GM12878 (cell line): ENCODE data around the gene PRM1. TPM values are rescaled to one million over a fixed set of nuclear protein-coding genes. Genes with fewer than 3 reads are reported as not detected.

Experiments used
- ATAC-seq: fragments of 200-7000 bp; cut with Tn5 transposase; 3 replicates; pipeline ENCODE4 v1.9.1; 2020; ENCODE audit warnings: mild to moderate bottlenecking, moderate library complexity
- BruUV-seq: library from RNA; stranded (reverse); fragments of 400-500 nt; replicated peaks from 2 replicates; lab custom pipeline; 2021; lab: Mats Ljungman, UMichigan
- CTCF ChIA-PET: fragments of 300-600 bp; sonication (Branson Sonifier 250); formaldehyde crosslinking; extraction: SDS; loops from one replicate; lab custom pipeline; 2021; ENCODE audit warnings: inconsistent platforms; lab: Yijun Ruan, JAX
- POLR2A ChIA-PET: fragments of 350-600 bp; formaldehyde crosslinking; extraction: SDS; loops from one replicate; lab custom pipeline; 2021; ENCODE audit warnings: inconsistent platforms; lab: Charles Lee
- RAD21 ChIA-PET: fragments of 300-600 bp; sonication (Branson Sonifier 250); formaldehyde crosslinking; loops from one replicate; lab custom pipeline; 2023; ENCODE audit warnings: antibody characterized with exemption; ENCODE audit not compliant: unreplicated experiment; lab: Charles Lee
- SMC1A ChIA-PET: fragments of 300-600 bp; sonication (Branson Sonifier 250); formaldehyde crosslinking; loops from one replicate; lab custom pipeline; 2023; ENCODE audit not compliant: unreplicated experiment, uncharacterized antibody; lab: Charles Lee
- DNase-seq: peaks from one replicate; pipeline ENCODE4 v3.0.0-alpha.2; 2011; ENCODE audit warnings: low read depth, low spot score
- FAIRE-seq: peaks from 3 replicates; lab custom pipeline; 2011; peaks lifted over from hg19 to GRCh38; lab: Jason Lieb, UNC
- H2AFZ ChIP-seq: 2 replicates; pipeline ENCODE4 v1.6.0; 2011; ENCODE audit warnings: low read depth, low read length, control low read depth; ENCODE audit not compliant: control insufficient read depth
- H3K27ac ChIP-seq: 2 replicates; pipeline ENCODE4 v1.5.1; 2011; ENCODE audit warnings: control low read depth; ENCODE audit not compliant: control insufficient read depth, insufficient read depth
- H3K27me3 ChIP-seq, 2 experiments: replicated peaks in 1 of 2; 2 replicates each; pipeline versions ENCODE4 v1.6.0 to v1.6.1; 2011; ENCODE audit warnings: low read length in 1 of 2; ENCODE audit not compliant: control insufficient read depth in 2 of 2, insufficient read depth in 2 of 2
- H3K36me3 ChIP-seq, 2 experiments: 2 replicates each; pipeline ENCODE4 v1.5.1; 2011; ENCODE audit warnings: low read length in 1 of 2; ENCODE audit not compliant: control insufficient read depth in 2 of 2, insufficient read depth in 2 of 2
- H3K4me1 ChIP-seq: 2 replicates; pipeline ENCODE4 v1.6.1; 2011; ENCODE audit warnings: mild to moderate bottlenecking, low read length, moderate library complexity, mixed read lengths; ENCODE audit not compliant: control insufficient read depth, insufficient read depth
- H3K4me2 ChIP-seq: 2 replicates; pipeline ENCODE4 v1.6.0; 2011; ENCODE audit warnings: control low read depth; ENCODE audit not compliant: control insufficient read depth, insufficient read depth
- H3K4me3 ChIP-seq: fragments of 200-600 bp; sonication (generic); 2 replicates; pipeline ENCODE4 v1.5.1; 2016
- H3K79me2 ChIP-seq: 2 replicates; pipeline ENCODE4 v1.6.0; 2011; ENCODE audit warnings: low read length; ENCODE audit not compliant: control insufficient read depth, insufficient read depth
- H3K9ac ChIP-seq: 2 replicates; pipeline ENCODE4 v1.8.0; 2011; ENCODE audit warnings: low read length, control low read depth, mixed read lengths; ENCODE audit not compliant: control insufficient read depth, insufficient read depth
- H3K9me3 ChIP-seq: replicated peaks from 3 replicates; pipeline ENCODE4 v1.5.1; 2011; ENCODE audit warnings: mild to moderate bottlenecking, low read length; ENCODE audit not compliant: control insufficient read depth, insufficient read depth
- H4K20me1 ChIP-seq: 2 replicates; pipeline ENCODE4 v1.6.0; 2011; ENCODE audit not compliant: control insufficient read depth, insufficient read depth
- BHLHE40 ChIP-seq, 2 experiments: fragments of 450-650 bp in 1 of 2; IDR thresholded peaks; 2 replicates each; pipeline ENCODE4 v1.6.1; 2011 to 2017; ENCODE audit warnings: low read depth in 2 of 2, borderline replicate concordance in 1 of 2, improper control_type of control experiment in 1 of 2, low read length in 1 of 2, mild to moderate bottlenecking in 1 of 2
- HDAC2 ChIP-seq: fragments of 200-600 bp; sonication (generic); IDR thresholded peaks from 2 replicates; pipeline ENCODE4 v1.6.1; 2017
- IRF3 ChIP-seq: fragments of 450-650 bp; IDR thresholded peaks from 2 replicates; pipeline ENCODE4 v1.6.1; 2014; ENCODE audit warnings: mild to moderate bottlenecking
- MLLT1 ChIP-seq: fragments of 450-650 bp; IDR thresholded peaks from 2 replicates; pipeline ENCODE4 v1.6.1; 2016; ENCODE audit warnings: mild to moderate bottlenecking
- NFIC ChIP-seq: IDR thresholded peaks from 2 replicates; pipeline ENCODE4 v1.6.1; 2012; ENCODE audit warnings: low read depth, mild to moderate bottlenecking, inconsistent platforms, low read length, moderate library complexity
- ZBED1 ChIP-seq: IDR thresholded peaks from 2 replicates; pipeline ENCODE4 v1.6.1; 2016; ENCODE audit warnings: borderline replicate concordance
- ZBTB4 ChIP-seq: fragments of 450-650 bp; formaldehyde crosslinking; IDR thresholded peaks from 2 replicates; pipeline ENCODE4 v1.4.0; 2022; ENCODE audit warnings: mild to moderate bottlenecking, moderate library complexity
- WGBS: methylation state at CpG from one replicate; pipeline ENCODE4 v1.1.6; 2016; ENCODE audit warnings: low lambda C conversion rate; ENCODE audit not compliant: insufficient replicate concordance, insufficient coverage; ENCODE audit errors: missing lambda C conversion rate; 5-methylcytosine and 5-hydroxymethylcytosine counted together
- in situ Hi-C: fragments of 300-500 bp; cut with MboI; formaldehyde crosslinking; loops from 9 replicates; pipeline ENCODE4 v1.14.3; 2018; ENCODE audit warnings: mixed read lengths
- intact Hi-C: fragments of 100-400 bp; cut with micrococcal nuclease; formaldehyde crosslinking; loops from one replicate; pipeline ENCODE4 v1.14.2; 2022; ENCODE audit not compliant: unreplicated experiment
- polyA plus RNA-seq, 11 experiments: library from polyadenylated mRNA; depleted of rRNA in 4 of 11; unstranded in 6 of 11; stranded (reverse) in 5 of 11; fragments of >200 nt; fragmentation: Nextera tagmentation in 4 of 11; fragmentation: Illumina TruSeq in 1 of 11; extraction: Ambion mirVana in 4 of 11; extraction: Trizol in 1 of 11; gene quantifications; 1 replicate in 1 of 11; 2 replicates in 10 of 11; pipeline versions ENCODE4 v1.2.1 to v1.2.3, GENCODE V29; 2011 to 2016; ENCODE audit warnings: inconsistent platforms in 2 of 11, missing spikeins in 2 of 11, low read depth in 1 of 11
- total RNA-seq, 4 experiments: library from RNA; depleted of rRNA in 3 of 4; stranded (reverse); fragments of >200 nt in 3 of 4; fragmentation: Illumina TruSeq in 1 of 4; extraction: Trizol in 1 of 4; gene quantifications; 2 replicates each; pipeline versions ENCODE4 v1.2.1 to v1.2.3, GENCODE V29; 2013 to 2021

PRM1 gene
- total and polyA plus RNA-seq, 10 of the 15 experiments (the other 5 are each of a cell fraction or from before 2014, with no cell fraction given) = 0.20 TPM; not detected in 9

GRCh38 chr16:11300560-11300892, 19.4 kb upstream of the PRM1 start:
- Histone ChIP-seq H3K27ac (no peak overlapping the region), H2AFZ (no peak overlapping the region), H3K36me3 (no peaks in the 10 kb centered on the region), H3K9ac (no peak overlapping the region), H3K9me3 (no peaks in the 10 kb centered on the region), H3K4me2 (no peak overlapping the region), H4K20me1 (no peaks in the 10 kb centered on the region), H3K27me3 (no peaks in the 10 kb centered on the region), H3K4me1 (peaks cover 60% of the 10 kb centered on the region), H3K4me3 (no peak overlapping the region), H3K79me2 (no peaks in the 10 kb centered on the region; the same call in 1 of the 2 replicates)
- in situ Hi-C loops = loop anchor here (10.0 kb wide), 1 partner anchor 996 kb away; no protein-coding TSS in a partner anchor
- ChIA-PET RAD21 (interaction anchor here (0.6 to 6.8 kb wide), 8 partner anchors 10 to 336 kb away, joined by 3 to 206 read pairs (median 40); partner anchors contain the start of gene SOCS1), POLR2A (interaction anchor here (4.3 to 6.0 kb wide), 3 partner anchors 10 to 54 kb away, joined by 60 to 85 read pairs (median 80); partner anchors contain the start of gene SOCS1), SMC1A (interaction anchor here (1.1 to 8.4 kb wide), 4 partner anchors 10 to 79 kb away, joined by 3 to 194 read pairs (median 106); partner anchors contain the start of gene SOCS1), CTCF (interaction anchor here (1.2 to 7.4 kb wide), 4 partner anchors 43 to 96 kb away, joined by 3 to 104 read pairs (median 24); partner anchors contain the start of gene SOCS1)
- no peak for ATAC-seq
- intact Hi-C loops = no loop called here
- FAIRE-seq = no peak
- 69% methylated on average over 7 of the region's 7 CpGs for WGBS
- no TSS peak for BruUV-seq
- DNase-seq = no peak
- peak; percentile 71 for TF ChIP-seq MLLT1
- no peak for TF ChIP-seq IRF3
- TF ChIP-seq ZBED1 = no peak
- no peak for TF ChIP-seq HDAC2
- TF ChIP-seq ZBTB4 = no peak
- no peak for TF ChIP-seq NFIC
- no peak for TF ChIP-seq BHLHE40 (IDR thresholded peaks at IDR 0.05; ENCODE audit: borderline replicate concordance in 1 of 2, low read depth in 2 of 2, low read length in 1 of 2)
